K562 (cell line): ENCODE data around the gene ADGRB3. TPM values are rescaled to one million over a fixed set of nuclear protein-coding genes. Genes with fewer than 3 reads are reported as not detected.

Source experiments
- ATAC-seq: fragments of 200-7000 bp; cut with Tn5 transposase; 3 replicates; pipeline ENCODE4 v1.9.1; 2020; ENCODE audit warnings: moderate library complexity
- BruUV-seq: library from RNA; stranded (reverse); fragments of 400-500 nt; replicated peaks from 2 replicates; lab custom pipeline; 2021; lab: Mats Ljungman, UMichigan
- CTCF ChIA-PET: fragments of 300-600 bp; formaldehyde crosslinking; extraction: SDS; loops from one replicate; lab custom pipeline; 2021; ENCODE audit warnings: low intra/inter-chr PET ratio; lab: Yijun Ruan, JAX
- POLR2A ChIA-PET: fragments of 300-600, 350-650 bp; sonication (Branson Sonifier 250); formaldehyde crosslinking; extraction: SDS; loops from one replicate; lab custom pipeline; 2021; ENCODE audit warnings: antibody characterized with exemption, inconsistent platforms; lab: Yijun Ruan, JAX
- DNase-seq, 4 experiments: peaks; one replicate each; pipeline versions ENCODE4 v3.0.0 to v3.0.0-alpha.2; 2011 to 2018; ENCODE audit warnings: low spot score in 3 of 4, mixed read lengths in 3 of 4; ENCODE audit errors: extremely low read depth in 1 of 4
- FAIRE-seq: peaks from 2 replicates; lab custom pipeline; 2011; peaks lifted over from hg19 to GRCh38; lab: Jason Lieb, UNC
- H2AFZ ChIP-seq: 2 replicates; pipeline ENCODE4 v1.6.0; 2011; ENCODE audit warnings: low read depth, low read length, control low read depth, inconsistent platforms
- H3K27ac ChIP-seq: fragments of 200-600 bp; 3 replicates; pipeline ENCODE4 v1.8.0; 2011; ENCODE audit warnings: low read depth, mild to moderate bottlenecking, control low read depth, inconsistent platforms, low read length, moderate library complexity, mixed read lengths; ENCODE audit errors: extremely low read depth
- H3K27me3 ChIP-seq, 2 experiments: fragments of 300-600 bp in 1 of 2; 2 replicates in 1 of 2; 3 replicates in 1 of 2; pipeline versions ENCODE4 v1.6.0 to v1.8.0; 2011; ENCODE audit warnings: inconsistent platforms in 2 of 2, low read length in 2 of 2, mild to moderate bottlenecking in 1 of 2, mixed read lengths in 1 of 2, moderate library complexity in 1 of 2; ENCODE audit not compliant: control insufficient read depth in 2 of 2, insufficient read depth in 2 of 2
- H3K36me3 ChIP-seq: fragments of 300-600 bp; 3 replicates; pipeline ENCODE4 v1.8.0; 2011; ENCODE audit warnings: mild to moderate bottlenecking, low read length, inconsistent platforms; ENCODE audit not compliant: control insufficient read depth, insufficient read depth
- H3K4me1 ChIP-seq, 2 experiments: fragments of 200-600 bp in 1 of 2; replicated peaks in 1 of 2; 2 replicates in 1 of 2; 3 replicates in 1 of 2; pipeline versions ENCODE4 v1.5.1 to v1.8.0; 2011; ENCODE audit warnings: inconsistent platforms in 2 of 2, low read length in 2 of 2, mild to moderate bottlenecking in 1 of 2, mixed read lengths in 1 of 2, moderate library complexity in 1 of 2; ENCODE audit not compliant: control insufficient read depth in 2 of 2, insufficient read depth in 2 of 2
- H3K4me2 ChIP-seq: 2 replicates; pipeline ENCODE4 v1.6.1; 2011; ENCODE audit warnings: low read length, control low read depth, inconsistent platforms, mixed read lengths; ENCODE audit not compliant: insufficient read depth
- H3K4me3 ChIP-seq: fragments of 200-600 bp; sonication (generic), shearing (Covaris generic); 2 replicates; pipeline ENCODE4 v1.5.1; 2016; ENCODE audit warnings: control low read depth, inconsistent platforms
- H3K79me2 ChIP-seq: fragments of 200-600 bp; 3 replicates; pipeline ENCODE4 v1.8.0; 2011; ENCODE audit warnings: low read length, inconsistent platforms; ENCODE audit not compliant: control insufficient read depth, insufficient read depth
- H3K9ac ChIP-seq, 2 experiments: 2 replicates each; pipeline versions ENCODE4 v1.6.0 to v1.6.1; 2011; ENCODE audit warnings: low read depth in 2 of 2, low read length in 2 of 2, control low read depth in 1 of 2, inconsistent platforms in 1 of 2, mild to moderate bottlenecking in 1 of 2, mixed read lengths in 1 of 2; ENCODE audit not compliant: insufficient read depth in 1 of 2
- H3K9me1 ChIP-seq: one replicate; pipeline ENCODE4 v1.6.0; 2011; ENCODE audit warnings: inconsistent platforms, mild to moderate bottlenecking, low read length, moderate library complexity; ENCODE audit not compliant: control insufficient read depth, insufficient read depth
- H3K9me3 ChIP-seq: replicated peaks from 2 replicates; pipeline ENCODE4 v1.5.1; 2011; ENCODE audit warnings: low read depth, low read length, inconsistent platforms; ENCODE audit not compliant: control insufficient read depth, insufficient read depth
- H4K20me1 ChIP-seq: replicated peaks from 2 replicates; pipeline ENCODE4 v1.6.1; 2011; ENCODE audit warnings: low read length, inconsistent platforms, mixed read lengths; ENCODE audit not compliant: control insufficient read depth, insufficient read depth
- ATF7 ChIP-seq: fragments of 450-650 bp; IDR thresholded peaks from 2 replicates; pipeline ENCODE4 v1.7.1; 2014; ENCODE audit warnings: mild to moderate bottlenecking, moderate library complexity
- CBFA2T3 ChIP-seq: fragments of 450-650 bp; IDR thresholded peaks from 2 replicates; pipeline ENCODE4 v1.6.1; 2017
- CBFB ChIP-seq: sonication (generic); formaldehyde crosslinking; IDR thresholded peaks from 2 replicates; pipeline ENCODE4 v1.4.0; 2020; ENCODE audit warnings: mild to moderate bottlenecking, missing genetic modification reagents
- E4F1 ChIP-seq: fragments of 250-450 bp; sonication (Bioruptor Pico); IDR thresholded peaks from 2 replicates; pipeline ENCODE4 v1.5.0; 2021; ENCODE audit warnings: mild to moderate bottlenecking, borderline replicate concordance
- EP300 ChIP-seq: IDR thresholded peaks from 2 replicates; pipeline ENCODE4 v1.6.1; 2012; ENCODE audit warnings: low read length, improper control_type of control experiment
- FOXK1 ChIP-seq: sonication (generic); formaldehyde crosslinking; IDR thresholded peaks from 2 replicates; pipeline ENCODE4 v1.8.0; 2022; ENCODE audit warnings: missing genetic modification reagents, mild to moderate bottlenecking, borderline replicate concordance
- FOXP4 ChIP-seq: sonication (generic); formaldehyde crosslinking; IDR thresholded peaks from 2 replicates; pipeline ENCODE4 v1.8.0; 2022; ENCODE audit warnings: mild to moderate bottlenecking, missing genetic modification reagents, borderline replicate concordance
- PML ChIP-seq: IDR thresholded peaks from 2 replicates; pipeline ENCODE4 v1.6.1; 2012; ENCODE audit warnings: low read length, inconsistent platforms
- POLR2B ChIP-seq: fragments of 450-650 bp; IDR thresholded peaks from 2 replicates; pipeline ENCODE4 v1.6.1; 2018; ENCODE audit warnings: low read depth; ENCODE audit not compliant: partially characterized antibody
- SMAD1 ChIP-seq: fragments of 150-350 bp; IDR thresholded peaks from 2 replicates; pipeline ENCODE4 v1.6.1; 2014; ENCODE audit warnings: low read length, low read depth; ENCODE audit not compliant: partially characterized antibody
- STAG1 ChIP-seq: sonication (generic); formaldehyde crosslinking; IDR thresholded peaks from 2 replicates; pipeline ENCODE4 v1.5.0; 2020; ENCODE audit warnings: missing genetic modification reagents, borderline replicate concordance
- XRCC4 ChIP-seq: IDR thresholded peaks from one replicate; pipeline ENCODE4 v1.6.1; 2011; ENCODE audit not compliant: insufficient read depth, insufficient read length; ENCODE audit errors: extremely low read depth
- ZBTB17 ChIP-seq: fragments of 450-650 bp; formaldehyde crosslinking; IDR thresholded peaks from 2 replicates; pipeline ENCODE4 v1.4.0; 2020; ENCODE audit warnings: mild to moderate bottlenecking
- ZBTB8A ChIP-seq: fragments of 450-650 bp; IDR thresholded peaks from 2 replicates; pipeline ENCODE4 v1.6.1; 2018; ENCODE audit warnings: mild to moderate bottlenecking, moderate library complexity; ENCODE audit not compliant: partially characterized antibody
- ZNF146 ChIP-seq: IDR thresholded peaks from one replicate; pipeline ENCODE4 v1.6.1; 2018; ENCODE audit warnings: missing compliant biosample characterization; ENCODE audit not compliant: unreplicated experiment
- ZNF655 ChIP-seq: fragments of 250-450 bp; sonication (Bioruptor Pico); IDR thresholded peaks from 2 replicates; pipeline ENCODE4 v1.5.0; 2021
- ZZZ3 ChIP-seq: fragments of 450-650 bp; IDR thresholded peaks from 2 replicates; pipeline ENCODE4 v1.6.1; 2016; ENCODE audit warnings: antibody characterized with exemption, mild to moderate bottlenecking, moderate library complexity
- WGBS: fragments of 100-300 bp; shearing (Covaris generic); methylation state at CpG from one replicate; pipeline ENCODE4 v1.1.6; 2016; ENCODE audit warnings: low coverage, mixed read lengths; ENCODE audit not compliant: insufficient coverage; ENCODE audit errors: missing lambda C conversion rate; 5-methylcytosine and 5-hydroxymethylcytosine counted together
- in situ Hi-C: fragments of 300-500 bp; cut with MboI; formaldehyde crosslinking; loops from 4 replicates; pipeline ENCODE4 v1.15.0; 2018; ENCODE audit warnings: inconsistent platforms, mixed read lengths
- intact Hi-C: fragments of 100-400 bp; cut with micrococcal nuclease; formaldehyde crosslinking; loops from 2 replicates; pipeline ENCODE4 v1.14.2; 2022
- polyA plus RNA-seq, 8 experiments: library from polyadenylated mRNA; depleted of rRNA in 4 of 8; stranded (reverse) in 5 of 8; unstranded in 3 of 8; fragments of >200 nt; fragmentation: Nextera tagmentation in 2 of 8; fragmentation: Illumina TruSeq in 1 of 8; extraction: Ambion mirVana in 2 of 8; extraction: Trizol in 1 of 8; gene quantifications; 2 replicates each; pipeline versions ENCODE4 v1.2.1 to v1.2.3, GENCODE V29; 2011 to 2014; ENCODE audit warnings: inconsistent platforms in 1 of 8, missing spikeins in 1 of 8
- total RNA-seq, 7 experiments: library from RNA; depleted of rRNA in 6 of 7; stranded (reverse); fragments of >200 nt in 6 of 7; fragmentation: Illumina TruSeq in 2 of 7; extraction: Trizol in 2 of 7; gene quantifications; 2 replicates each; pipeline versions ENCODE4 v1.2.1 to v1.2.3, GENCODE V29; 2011 to 2021; ENCODE audit warnings: low replicate concordance in 1 of 7

Gene ADGRB3
- total and polyA plus RNA-seq, 9 of the 15 experiments (the other 6 are each of a cell fraction or from before 2014, with no cell fraction given): 0.90 to 7.8 (median 2.4) TPM

GRCh38 chr6:68993911-68994310 lies 358.8 kb downstream of the ADGRB3 start (continued):
- TF ChIP-seq ZZZ3: no peak

GRCh38 chr6:68994521-68994920 lies 359.4 kb downstream of the ADGRB3 start:
- H3K9ac ChIP-seq: no peak overlapping the region
- intact Hi-C loops (no loop called here), in situ Hi-C loops (no loop called here)
- no peaks in the 10 kb centered on the region for H3K36me3 ChIP-seq
- no peaks in the 10 kb centered on the region for H3K27me3 ChIP-seq
- no peaks in the 10 kb centered on the region for H4K20me1 ChIP-seq
- no peak overlapping the region for H3K4me3 ChIP-seq
- no peak overlapping the region for H3K27ac ChIP-seq
- no TSS peak for BruUV-seq
- no peaks in the 10 kb centered on the region for H3K79me2 ChIP-seq
- no peak for FAIRE-seq
- POLR2A ChIA-PET: interaction anchor here (1.0 kb wide), 1 partner anchor 12 kb away, joined by 3 read pairs; no protein-coding TSS in a partner anchor
- no peak for DNase-seq
- H3K9me1 ChIP-seq: no peaks in the 10 kb centered on the region
- no peak overlapping the region for H2AFZ ChIP-seq
- no peaks in the 10 kb centered on the region for H3K9me3 ChIP-seq
- no peaks in the 10 kb centered on the region for H3K4me1 ChIP-seq
- CTCF ChIA-PET: no interaction called here
- no peak overlapping the region for H3K4me2 ChIP-seq
- no peak for ATAC-seq
- WGBS: 30% methylated on average over 1 of the region's 1 CpG
- TF ChIP-seq FOXP4 (CRISPR knock-in tag): no peak
- TF ChIP-seq ZBTB8A: no peak
- no peak for TF ChIP-seq STAG1
- TF ChIP-seq ZBTB17: no peak
- no peak for TF ChIP-seq ZNF146
- no peak for TF ChIP-seq E4F1
- no peak for TF ChIP-seq EP300
- TF ChIP-seq SMAD1: no peak
- no peak for TF ChIP-seq PML
- TF ChIP-seq XRCC4: no peak
- TF ChIP-seq ZNF655 (CRISPR knock-in tag): no peak
- TF ChIP-seq FOXK1: no peak
- TF ChIP-seq POLR2B: no peak
- TF ChIP-seq ATF7: no peak
- TF ChIP-seq CBFA2T3: no peak
- no peak for TF ChIP-seq CBFB (CRISPR knock-in tag)
